DMS79 treated with DMSO at 0.1 percent for 48 hours (cell line): Measurements from ENCODE around the gene ISG15.
"Not testable (repeated sequence)": the region's sequence is repeated elsewhere in the genome, so short reads cannot be mapped to it uniquely, and the experiment has no call there.

ENCODE experiments used
- DNase-seq: peaks from one replicate; lab custom pipeline; 2025; lab: John Stamatoyannopoulos, UW

The ISG15 gene

GRCh38 chr1:1030867-1031658 is 17.8 kb downstream of the ISG15 start:
- DNase-seq: not testable (repeated sequence)

GRCh38 chr1:1031659-1032235 is 18.4 kb downstream of the ISG15 start:
- no peak for DNase-seq

GRCh38 chr1:1032424-1032823 is 19.1 kb downstream of the ISG15 start:
- DNase-seq: no peak

GRCh38 chr1:1033009-1033587 is 19.8 kb downstream of the ISG15 start:
- peak; percentile 94 for DNase-seq

- peak; percentile 38 for DNase-seq
These were observed 20.6 kb downstream of the ISG15 start for GRCh38 chr1:1033731-1034438.

GRCh38 chr1:1034439-1034781 is 21.1 kb downstream of the ISG15 start:
- peak; percentile 21 for DNase-seq

GRCh38 chr1:1035291-1035943 is 22.1 kb downstream of the ISG15 start:
- no peak for DNase-seq

- DNase-seq: no peak
These were observed 24.4 kb downstream of the ISG15 start for GRCh38 chr1:1037366-1038327.

- no peak for DNase-seq
These were observed 25.4 kb downstream of the ISG15 start for GRCh38 chr1:1038694-1039093.

- DNase-seq: no peak
These were observed 26.0 kb downstream of the ISG15 start for GRCh38 chr1:1039145-1039910.

- DNase-seq: no peak
These were observed 27.0 kb downstream of the ISG15 start for GRCh38 chr1:1040004-1040991.

- no peak for DNase-seq
These were observed 27.8 kb downstream of the ISG15 start for GRCh38 chr1:1041092-1041523.

GRCh38 chr1:1041873-1042272 is 28.6 kb downstream of the ISG15 start:
- DNase-seq: no peak

GRCh38 chr1:1042835-1043234 is 29.5 kb downstream of the ISG15 start:
- DNase-seq: no peak

GRCh38 chr1:1043411-1043810 is 30.1 kb downstream of the ISG15 start:
- DNase-seq: no peak

GRCh38 chr1:1043921-1044320 is 30.6 kb downstream of the ISG15 start:
- DNase-seq: no peak

GRCh38 chr1:1044455-1045078 is 31.3 kb downstream of the ISG15 start:
- DNase-seq: no peak

- no peak for DNase-seq
These were observed 31.8 kb downstream of the ISG15 start for GRCh38 chr1:1045129-1045528.

- DNase-seq: no peak
These were observed 32.9 kb downstream of the ISG15 start for GRCh38 chr1:1046243-1046642.
